Middle frontal gyrus (tissue), 1 donor: Measurements from ENCODE around the gene CSH2.
"Not testable (repeated sequence)": the region's sequence is repeated elsewhere in the genome, so short reads cannot be mapped to it uniquely, and the experiment has no call there.

Experiments used
- DNase-seq: peaks from one replicate; pipeline ENCODE4 v3.0.0-alpha.2; 2015; ENCODE audit warnings: low spot score; ENCODE audit errors: extremely low spot score

CSH2 gene

GRCh38 chr17:63896524-63897354 is 23.3 kb upstream of the CSH2 start, which contains the start of gene CSH1:
TSS of gene CSH1 (minus strand) at chr17:63896574. CDS start at chr17:63896511, 63 bp downstream.
- DNase-seq: not testable (repeated sequence)

DNA sequence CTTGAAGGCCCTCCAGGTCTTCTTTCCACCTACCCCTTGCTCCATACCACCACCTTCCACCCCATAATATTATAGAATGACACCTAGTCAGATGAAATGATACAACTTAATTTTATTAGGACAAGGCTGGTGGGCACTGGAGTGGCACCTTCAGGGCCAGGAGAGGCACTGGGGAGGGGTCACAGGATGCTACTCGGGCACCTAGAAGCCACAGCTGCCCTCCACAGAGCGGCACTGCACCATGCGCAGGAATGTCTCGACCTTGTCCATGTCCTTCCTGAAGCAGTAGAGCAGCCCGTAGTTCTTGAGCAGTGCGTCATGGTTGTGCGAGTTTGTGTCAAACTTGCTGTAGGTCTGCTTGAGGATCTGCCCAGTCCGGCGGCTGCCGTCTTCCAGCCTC is 21.3 kb upstream of the CSH2 start:
- DNase-seq: not testable (repeated sequence)

DNA sequence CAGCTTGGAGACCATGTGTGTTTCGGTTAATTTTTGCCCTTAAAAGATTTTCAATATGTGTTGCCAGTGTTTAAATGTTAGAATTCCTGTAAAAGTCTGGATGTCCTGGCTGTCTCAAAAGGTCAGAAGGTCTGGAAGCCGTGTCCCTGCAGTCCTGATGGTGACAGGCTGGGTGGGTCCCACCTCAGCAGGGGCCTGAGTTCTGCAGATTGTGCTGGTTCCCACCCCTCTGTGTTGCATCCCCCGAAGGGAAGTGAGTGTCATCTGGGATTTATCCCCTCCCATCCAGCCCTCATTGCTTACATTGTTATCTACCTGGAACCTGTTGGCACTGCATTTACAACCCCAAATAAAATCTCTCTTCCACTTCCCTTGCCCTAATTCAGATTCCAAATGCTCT is 20.5 kb upstream of the CSH2 start:
- DNase-seq: not testable (repeated sequence)

DNA sequence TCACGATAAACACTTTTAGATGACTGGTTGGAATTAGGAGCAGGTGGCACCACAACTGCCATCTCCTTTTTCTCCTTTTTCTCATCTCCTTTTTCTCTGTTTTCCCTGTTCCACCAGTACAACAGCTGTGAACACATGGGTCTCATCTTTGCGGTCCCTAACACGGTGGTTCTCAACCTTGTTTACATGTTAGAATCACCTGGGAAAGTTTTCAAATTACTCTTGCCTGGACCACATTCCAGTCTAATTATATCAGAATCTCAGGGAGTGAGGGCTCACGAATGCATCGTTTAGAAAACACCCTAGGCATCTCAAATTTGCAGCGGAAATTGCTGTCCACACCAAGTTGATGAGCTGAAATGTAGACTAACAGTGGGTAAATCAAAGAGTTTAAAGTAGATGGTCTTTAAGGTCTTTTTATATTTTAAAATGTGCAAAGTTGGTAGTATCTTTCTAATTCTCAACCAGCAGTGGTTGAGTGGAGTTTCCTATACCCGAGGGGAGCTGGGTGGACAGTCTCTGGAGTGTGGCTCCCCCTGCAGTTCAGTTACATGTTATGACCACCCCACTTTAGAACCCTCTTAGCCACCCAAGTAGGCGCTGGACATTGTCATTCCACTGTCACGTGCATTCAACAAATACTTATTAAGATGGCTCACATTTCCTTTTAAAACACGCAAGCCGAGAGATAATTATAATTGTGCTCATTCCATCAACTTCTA is 19.0 kb upstream of the CSH2 start:
- DNase-seq: not testable (repeated sequence)

- DNase-seq: not testable (repeated sequence)
Observed at GRCh38 chr17:63889026-63889848, 15.8 kb upstream of the CSH2 start.

GRCh38 chr17:63885119-63885518 is 11.6 kb upstream of the CSH2 start:
- DNase-seq: not testable (repeated sequence)

DNA sequence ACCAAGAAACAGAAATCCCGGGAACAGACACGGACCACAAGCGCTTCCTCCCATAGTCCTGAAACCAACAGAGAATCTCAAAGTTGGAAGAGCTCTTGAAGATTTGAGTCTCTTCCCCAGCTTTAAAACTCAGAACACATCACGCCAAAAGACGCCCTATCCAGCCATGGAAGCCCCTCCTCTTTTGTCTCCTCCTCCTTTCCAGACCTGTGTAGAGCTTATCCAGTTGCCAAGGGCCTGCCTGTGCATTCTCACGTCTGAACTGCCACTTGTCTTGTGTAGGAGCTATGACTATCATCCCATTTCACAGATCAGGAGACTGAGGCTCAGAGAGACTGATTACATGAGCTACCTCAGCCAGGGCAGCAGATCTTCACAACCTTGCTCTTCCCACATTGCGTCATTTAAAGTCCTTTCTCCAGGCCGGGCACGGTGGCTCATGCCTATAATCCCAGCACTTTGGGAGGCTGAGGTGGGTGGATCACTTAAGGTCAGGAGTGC is 9.2 kb upstream of the CSH2 start:
- DNase-seq: not testable (repeated sequence)

DNA sequence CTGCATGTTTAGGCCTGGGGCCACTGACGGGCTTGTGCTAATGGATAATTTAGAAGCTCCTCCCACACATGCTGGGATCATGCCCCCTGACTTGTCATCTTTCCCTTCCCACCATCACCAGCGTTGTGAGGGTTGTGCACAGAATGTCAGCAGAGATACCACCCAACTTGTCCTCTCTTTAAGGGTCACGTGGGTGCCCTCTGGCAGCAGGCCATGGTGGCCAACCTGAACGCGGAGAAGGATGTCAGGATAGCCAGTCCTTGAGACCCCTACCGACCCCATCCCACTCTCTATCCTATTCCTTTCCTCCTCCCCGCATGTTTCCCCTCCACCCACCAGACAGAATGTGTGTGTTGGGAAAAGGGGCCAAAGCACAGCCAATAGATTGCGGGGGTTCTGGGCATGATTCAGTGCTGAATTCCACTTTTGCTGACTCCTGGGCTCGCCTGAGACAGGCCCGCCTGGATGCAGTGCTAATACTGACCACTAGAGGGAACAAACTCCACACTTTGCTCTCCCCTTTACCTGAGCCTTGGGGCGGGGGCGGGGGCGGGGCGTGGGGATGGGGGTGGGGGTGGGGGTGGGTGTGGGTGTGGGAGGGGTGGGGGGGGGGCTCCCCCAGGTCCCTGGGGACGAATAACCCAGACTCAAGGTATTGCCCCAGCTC is 8.6 kb upstream of the CSH2 start, which contains the start of gene GH2:
Gene GH2 (minus strand): TSS at position 10 of the 667 bp plus-strand sequence. CDS start 143 bp downstream, outside the sequence.
- no peak for DNase-seq

DNA sequence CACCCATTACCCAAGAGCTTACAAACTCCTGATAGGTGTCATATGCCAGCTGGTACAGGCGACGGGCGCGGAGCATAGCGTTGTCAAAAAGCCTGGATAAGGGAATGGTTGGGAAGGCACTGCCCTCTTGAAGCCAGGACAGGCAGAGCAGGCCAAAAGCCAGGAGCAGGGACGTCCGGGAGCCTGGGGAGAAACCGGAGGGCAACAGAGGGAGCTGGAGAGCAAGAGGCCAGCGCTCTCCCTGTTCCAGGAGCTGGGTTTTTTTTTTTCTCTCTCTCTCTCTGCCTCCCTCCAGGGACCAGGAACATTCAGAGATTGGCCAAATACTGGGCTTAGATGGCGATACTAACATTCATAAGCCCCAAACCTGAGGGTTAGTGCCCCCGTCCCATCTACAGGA is 7.9 kb upstream of the CSH2 start:
- not testable (repeated sequence) for DNase-seq

GRCh38 chr17:63880706-63881105 is 7.2 kb upstream of the CSH2 start:
- no peak for DNase-seq

GRCh38 chr17:63878413-63878812 is 4.9 kb upstream of the CSH2 start:
- not testable (repeated sequence) for DNase-seq

- DNase-seq: not testable (repeated sequence)
Observed at GRCh38 chr17:63874693-63875092, 1.2 kb upstream of the CSH2 start.

- not testable (repeated sequence) for DNase-seq
Observed at GRCh38 chr17:63874061-63874626, 667 bp upstream of the CSH2 start.

DNA sequence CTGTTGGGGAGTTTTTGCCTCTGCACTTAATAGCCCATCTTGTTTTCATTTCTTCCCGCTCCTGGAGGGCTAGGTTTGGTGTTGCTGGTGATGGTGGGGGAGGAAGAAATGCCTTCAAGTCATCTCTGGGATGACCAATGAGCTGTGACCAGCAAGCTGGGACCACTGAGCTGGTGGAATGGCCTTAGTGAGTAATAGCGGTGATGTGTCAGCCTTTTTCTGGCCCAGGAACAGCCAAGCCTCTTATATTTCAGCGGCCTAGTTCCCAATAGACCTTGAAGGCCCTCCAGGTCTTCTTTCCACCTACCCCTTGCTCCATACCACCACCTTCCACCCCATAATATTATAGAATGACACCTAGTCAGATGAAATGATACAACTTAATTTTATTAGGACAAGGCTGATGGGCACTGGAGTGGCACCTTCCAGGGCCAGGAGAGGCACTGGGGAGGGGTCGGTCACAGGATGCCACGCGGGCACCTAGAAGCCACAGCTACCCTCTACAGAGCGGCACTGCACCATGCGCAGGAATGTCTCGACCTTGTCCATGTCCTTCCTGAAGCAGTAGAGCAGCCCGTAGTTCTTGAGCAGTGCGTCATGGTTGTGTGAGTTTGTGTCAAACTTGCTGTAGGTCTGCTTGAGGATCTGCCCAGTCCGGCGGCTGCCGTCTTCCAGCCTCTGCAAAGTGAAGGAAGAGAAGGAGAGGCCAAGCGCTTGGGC is 1.7 kb downstream of the CSH2 start:
- not testable (repeated sequence) for DNase-seq

- not testable (repeated sequence) for DNase-seq
Observed at GRCh38 chr17:63870292-63870665, 3.2 kb downstream of the CSH2 start.

DNA sequence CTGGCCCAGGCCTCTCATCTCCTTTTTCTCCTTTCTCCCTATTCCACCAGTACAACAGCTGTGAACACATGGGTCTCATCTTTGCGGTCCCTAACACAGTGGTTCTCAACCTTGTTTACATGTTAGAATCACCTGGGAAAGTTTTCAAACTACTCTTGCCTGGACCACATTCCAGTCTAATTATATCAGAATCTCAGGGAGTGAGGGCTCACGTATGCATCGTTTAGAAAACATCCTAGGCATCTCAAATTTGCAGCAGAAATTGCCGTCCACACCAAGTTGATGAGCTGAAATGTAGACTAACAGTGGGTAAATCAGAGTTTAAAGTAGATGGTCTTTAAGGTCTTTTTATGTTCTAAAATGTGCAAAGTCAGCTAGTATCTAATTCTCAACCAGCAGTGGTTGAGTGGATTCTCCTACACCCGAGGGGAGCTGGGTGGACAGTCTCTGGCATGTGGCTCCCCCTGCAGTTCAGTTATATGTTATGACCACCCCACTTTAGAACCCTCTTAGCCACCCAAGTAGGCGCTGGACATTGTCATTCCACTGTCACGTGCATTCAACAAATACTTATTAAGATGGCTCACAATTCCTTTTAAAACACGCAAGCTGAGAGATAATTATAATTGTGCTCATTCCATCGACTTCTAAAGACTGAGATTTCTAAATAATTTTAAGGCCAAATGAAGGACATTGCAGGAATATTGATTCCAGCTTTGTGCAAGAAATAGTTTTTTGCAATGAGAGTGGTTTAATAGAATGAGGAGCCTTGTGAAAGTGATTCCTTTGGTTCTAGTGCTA is 3.8 kb downstream of the CSH2 start:
- not testable (repeated sequence) for DNase-seq

GRCh38 chr17:63866625-63867024 is 6.9 kb downstream of the CSH2 start:
- not testable (repeated sequence) for DNase-seq

GRCh38 chr17:63859257-63859656 is 14.2 kb downstream of the CSH2 start:
- DNase-seq: no peak

GRCh38 chr17:63856425-63856824 is 17.1 kb downstream of the CSH2 start:
- DNase-seq: not testable (repeated sequence)
